G401.6 (cell line): ENCODE results near the gene ZDHHC17.
A peak's percentile ranks its signal among the peaks of the same experiment; 100 is the strongest.
"Not testable (repeated sequence)": the region's sequence is repeated elsewhere in the genome, so short reads cannot be mapped to it uniquely, and the experiment has no call there.

Source experiments
- FAIRE-seq: peaks from 2 replicates; lab custom pipeline; 2012; peaks lifted over from hg19 to GRCh38; lab: Jason Lieb, UNC

Gene ZDHHC17

DNA sequence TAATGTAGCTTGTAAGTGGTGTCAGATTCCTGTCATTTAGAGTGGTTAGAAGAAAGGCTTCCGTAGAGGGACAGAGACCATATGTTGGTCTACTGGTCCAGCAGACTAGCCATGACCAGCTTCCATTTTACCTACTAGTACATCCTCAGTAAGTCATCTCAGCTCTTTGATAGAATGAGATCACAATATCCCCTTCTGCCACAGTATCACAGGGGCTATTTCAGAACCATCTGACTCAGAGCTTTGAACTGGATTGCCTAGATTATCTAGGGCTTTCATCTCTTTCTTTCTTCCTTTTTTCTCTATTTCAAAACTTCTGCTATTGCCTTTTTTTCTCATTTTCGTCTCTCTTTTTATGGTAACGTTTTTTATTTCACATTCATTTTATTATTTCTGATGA, 4.7 kb downstream of the ZDHHC17 start:
- no peak for FAIRE-seq

DNA sequence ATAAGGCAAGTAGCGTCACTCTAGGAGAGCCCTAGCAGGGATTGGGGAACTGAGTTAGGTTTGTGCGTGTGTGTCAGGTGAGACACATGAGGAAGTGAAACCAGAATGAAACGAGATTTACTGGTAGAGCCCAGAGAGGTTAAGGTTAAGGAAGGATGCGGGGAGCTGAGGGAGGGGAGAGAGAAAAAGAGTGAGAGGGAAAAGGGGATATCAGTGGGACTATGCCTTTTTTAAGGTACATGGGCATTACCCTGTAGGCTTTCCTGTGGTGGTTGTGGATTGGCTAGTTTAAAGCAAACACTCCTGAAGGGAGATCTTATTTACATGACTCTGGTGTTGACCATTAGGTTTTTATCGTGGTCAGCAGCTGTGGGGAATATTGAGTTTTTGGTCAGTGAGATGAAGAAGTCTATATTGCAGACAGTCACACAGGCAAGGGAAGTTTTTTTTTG, 13.9 kb downstream of the ZDHHC17 start:
- no peak for FAIRE-seq

DNA sequence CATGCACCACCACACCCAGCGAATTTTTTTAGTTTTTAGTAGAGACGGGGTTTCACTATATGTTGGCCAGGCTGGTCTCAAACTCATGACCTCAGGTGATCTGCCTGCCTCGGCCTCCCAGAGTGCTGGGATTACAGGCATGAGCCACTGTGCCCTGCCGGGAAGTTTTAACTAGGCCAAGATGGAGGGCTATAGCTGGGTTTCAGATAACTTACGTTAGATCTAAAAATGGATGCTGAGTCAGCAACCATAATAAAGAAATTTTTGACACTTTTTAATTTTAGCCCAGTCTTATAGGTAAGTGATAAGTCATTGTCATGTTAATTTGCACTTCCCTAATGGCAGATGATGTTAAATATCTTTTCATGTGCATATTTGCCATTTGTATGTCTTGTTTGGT, 14.4 kb downstream of the ZDHHC17 start:
- FAIRE-seq: no peak

DNA sequence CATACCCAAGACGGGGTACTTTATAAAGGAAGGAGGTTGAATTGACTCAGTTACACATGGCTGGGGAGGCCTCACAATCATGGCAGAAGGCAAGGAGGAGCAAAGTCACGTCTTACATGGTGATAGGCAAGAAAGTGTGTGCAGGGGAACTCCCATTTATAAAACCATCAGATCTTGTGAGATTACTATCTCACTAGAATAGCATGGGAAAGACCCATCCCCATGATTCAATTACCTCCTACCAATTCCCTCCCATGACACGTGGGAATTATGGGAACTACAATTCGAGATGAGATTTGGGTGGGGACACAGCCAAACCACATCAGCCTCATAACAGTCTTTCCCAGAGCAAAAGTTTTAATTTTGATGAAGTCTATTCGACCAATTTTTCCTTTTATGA, 15.4 kb downstream of the ZDHHC17 start:
- not testable (repeated sequence) for FAIRE-seq

- FAIRE-seq: no peak
These were observed 17.4 kb downstream of the ZDHHC17 start for GRCh38 chr12:76781321-76781720.

GRCh38 chr12:76782526-76782925, 18.6 kb downstream of the ZDHHC17 start:
- FAIRE-seq: no peak

DNA sequence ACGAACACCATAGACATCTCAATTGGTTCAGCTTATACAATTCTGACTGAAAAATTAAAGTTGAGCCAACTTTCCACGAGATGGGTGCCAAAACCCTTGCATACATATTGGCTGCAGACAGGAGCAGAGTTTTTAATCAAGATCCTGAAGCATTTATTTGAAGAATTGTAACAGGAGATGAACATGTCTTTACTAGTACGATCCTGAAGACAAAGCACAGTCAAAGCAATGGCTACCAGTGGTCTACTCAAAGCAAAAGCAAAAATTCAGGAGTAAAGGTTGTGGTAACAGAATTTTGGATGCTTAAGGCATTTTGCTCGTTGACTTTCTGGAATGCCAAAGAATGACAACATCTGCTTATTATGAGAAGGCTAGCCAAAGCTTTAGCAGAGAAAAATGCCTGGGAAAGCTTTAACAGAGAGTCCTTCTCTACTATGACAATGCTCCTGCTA, 20.7 kb downstream of the ZDHHC17 start:
- FAIRE-seq: no peak

DNA sequence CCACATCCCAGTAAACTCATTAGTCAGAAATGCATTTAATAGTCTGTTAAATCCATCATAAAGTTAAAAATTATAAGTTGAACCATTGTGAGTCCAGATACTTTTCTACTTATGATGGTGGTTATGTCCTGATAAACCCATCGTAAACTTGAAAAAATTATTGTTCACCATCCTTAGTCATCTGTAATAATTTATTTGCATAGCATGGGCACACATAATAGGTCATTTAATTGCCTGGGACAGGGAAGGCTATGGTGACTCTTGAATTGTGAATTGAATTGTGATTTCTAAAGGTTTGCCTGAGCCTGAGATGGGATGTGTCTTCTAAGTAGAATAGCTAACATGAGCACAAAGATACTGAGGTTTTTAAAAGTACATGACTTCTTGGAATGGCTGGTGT, 21.5 kb downstream of the ZDHHC17 start:
- FAIRE-seq: no peak

DNA sequence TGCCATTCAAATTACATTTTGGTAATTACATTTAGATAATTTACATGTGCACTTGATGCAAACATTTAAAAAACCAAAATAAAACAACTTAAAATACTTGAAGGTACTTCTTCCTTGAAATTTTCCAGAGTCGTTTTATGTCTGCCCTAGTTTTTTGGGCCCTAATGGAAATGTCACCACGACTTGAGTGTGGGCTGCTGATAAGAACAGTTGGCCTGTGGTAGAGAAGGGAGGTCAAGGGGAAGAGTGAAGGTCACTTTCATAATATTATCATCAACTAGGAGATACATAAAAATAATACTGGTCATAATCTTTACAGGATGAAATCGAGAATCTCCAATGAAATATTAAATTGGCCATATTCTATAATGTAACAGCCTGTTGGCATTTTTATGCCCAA, 23.1 kb downstream of the ZDHHC17 start:
- no peak for FAIRE-seq

DNA sequence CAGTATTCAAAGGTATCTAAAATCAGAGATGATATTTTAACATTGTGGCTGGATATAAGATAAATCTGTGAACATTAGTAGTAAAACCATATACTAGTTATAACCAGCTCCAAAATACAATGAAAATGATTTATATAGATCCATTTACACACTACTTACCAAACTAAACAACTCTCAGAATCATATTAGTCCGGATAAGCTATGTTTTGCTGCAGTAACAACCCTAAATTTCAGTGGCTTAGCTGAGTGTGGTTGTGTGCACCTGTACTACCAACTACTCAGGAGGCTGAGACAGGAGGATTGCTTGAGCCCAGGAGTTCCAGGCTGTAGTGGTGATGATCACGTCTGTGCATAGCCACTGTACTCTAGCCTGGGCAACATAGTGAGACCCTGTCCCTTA, 23.8 kb downstream of the ZDHHC17 start:
- no peak for FAIRE-seq

DNA sequence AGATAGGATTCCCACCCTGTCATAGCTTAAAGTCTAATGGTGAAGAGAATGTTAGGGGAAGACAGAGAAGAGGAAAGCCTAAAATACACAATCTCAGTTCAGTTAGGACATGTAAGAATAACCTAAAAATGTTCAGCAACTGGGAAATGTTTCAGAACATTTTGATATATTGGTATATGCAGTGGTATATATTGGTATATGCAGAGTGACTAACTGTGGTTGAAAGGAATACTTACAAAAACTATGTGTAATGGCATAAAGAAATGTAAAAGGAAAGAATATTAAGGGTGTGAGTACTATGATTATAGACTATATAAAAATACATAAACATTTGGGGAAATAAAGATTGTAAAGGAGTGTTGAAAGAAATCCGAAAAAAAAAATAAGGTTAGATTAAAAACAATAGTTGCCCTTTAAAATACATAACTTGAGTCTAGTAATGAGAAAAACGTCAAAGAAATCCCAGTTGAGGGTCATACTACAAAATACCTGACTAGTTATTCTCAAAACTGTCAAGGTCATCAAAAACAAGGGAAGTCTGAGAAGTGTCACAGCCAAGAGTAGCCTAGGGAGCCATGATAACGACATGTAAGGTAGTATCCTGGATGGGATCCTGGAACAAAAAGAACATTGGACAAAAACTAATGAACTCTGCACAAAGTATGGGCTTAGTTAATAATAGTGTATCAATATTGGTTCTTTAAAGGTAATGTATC, 25.6 kb downstream of the ZDHHC17 start:
- peak; percentile 6 for FAIRE-seq

DNA sequence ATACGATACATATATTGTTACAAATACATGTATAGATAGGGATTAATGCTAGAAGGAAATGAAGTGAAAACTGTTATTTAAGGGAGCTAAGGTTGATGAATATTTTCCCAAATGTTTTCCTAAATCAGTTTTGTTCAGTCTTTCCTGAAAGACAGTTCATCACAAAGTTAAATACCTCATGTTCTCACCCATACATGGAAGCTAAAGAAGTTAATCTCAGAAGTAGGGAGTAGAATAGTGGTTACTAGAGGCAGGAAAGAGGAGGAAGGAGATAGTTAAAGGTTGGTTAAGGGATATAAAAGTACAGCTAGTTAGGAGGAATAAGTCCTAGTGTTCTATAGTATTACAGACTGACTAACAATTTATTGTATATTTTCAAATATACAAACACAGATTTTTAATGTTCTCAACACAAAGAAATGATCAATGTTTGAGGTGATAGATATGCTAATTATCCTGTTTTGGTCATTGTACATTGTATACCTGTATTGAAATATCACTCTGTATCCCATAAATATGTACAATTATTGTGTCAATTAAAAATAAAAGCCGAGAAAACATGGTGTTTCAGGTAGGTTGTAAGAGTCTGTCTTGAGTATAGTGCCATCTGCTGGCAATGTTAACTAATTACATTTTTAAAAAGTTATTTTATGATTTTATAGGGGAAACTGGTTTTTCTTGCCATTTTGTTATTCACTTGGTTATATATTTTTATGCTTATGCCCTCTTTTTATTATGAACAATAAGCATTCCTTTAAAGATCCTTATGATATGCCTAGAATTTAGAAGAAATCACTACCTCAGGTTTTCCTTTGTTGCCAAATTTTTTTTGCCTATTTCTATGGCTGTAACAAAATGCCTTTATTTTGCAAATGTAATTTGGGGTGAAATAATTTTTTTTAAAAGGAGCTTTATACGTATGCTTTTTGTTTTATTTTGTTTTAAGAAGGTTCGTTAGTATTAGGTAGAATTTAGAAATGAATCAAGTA, 26.9 kb downstream of the ZDHHC17 start:
- peak; percentile 99 for FAIRE-seq

DNA sequence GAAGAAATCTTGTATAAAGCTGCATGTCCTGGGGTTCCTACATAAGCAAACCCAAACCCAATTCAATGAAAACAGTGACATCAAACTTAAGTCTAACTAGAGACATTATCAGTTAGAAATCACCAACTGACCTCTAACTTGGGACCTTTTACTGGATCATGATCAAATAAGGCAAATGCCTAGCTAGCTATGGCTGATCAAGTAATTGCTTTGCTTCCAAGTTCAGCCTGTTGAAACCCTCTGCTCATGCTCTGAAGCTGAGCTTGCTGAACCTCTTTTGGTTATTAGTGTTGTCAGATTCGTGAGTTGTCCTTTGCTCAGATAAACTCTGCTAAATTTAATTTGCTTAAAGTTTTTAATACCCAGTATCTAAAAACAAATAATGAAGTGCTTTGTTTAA, 28.9 kb downstream of the ZDHHC17 start:
- no peak for FAIRE-seq

DNA sequence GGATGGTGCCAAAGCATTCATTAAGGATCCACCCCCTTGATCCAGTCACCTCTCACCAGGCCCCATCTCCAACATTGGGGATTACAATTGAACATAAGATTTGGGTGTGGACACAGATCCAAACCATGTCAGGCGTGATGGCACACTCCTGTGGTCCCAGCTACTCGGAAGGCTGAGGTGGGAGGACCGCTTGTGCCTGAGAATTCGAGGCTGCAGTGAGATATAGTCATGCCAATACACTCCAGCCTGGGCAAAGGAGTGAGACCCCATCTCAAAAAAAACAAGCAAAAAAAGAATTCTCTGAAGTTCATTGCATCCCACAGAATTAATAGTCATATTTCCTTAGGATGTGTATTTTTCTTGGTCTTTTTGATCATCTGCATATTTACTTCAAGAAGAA, 34.9 kb downstream of the ZDHHC17 start:
- no peak for FAIRE-seq

DNA sequence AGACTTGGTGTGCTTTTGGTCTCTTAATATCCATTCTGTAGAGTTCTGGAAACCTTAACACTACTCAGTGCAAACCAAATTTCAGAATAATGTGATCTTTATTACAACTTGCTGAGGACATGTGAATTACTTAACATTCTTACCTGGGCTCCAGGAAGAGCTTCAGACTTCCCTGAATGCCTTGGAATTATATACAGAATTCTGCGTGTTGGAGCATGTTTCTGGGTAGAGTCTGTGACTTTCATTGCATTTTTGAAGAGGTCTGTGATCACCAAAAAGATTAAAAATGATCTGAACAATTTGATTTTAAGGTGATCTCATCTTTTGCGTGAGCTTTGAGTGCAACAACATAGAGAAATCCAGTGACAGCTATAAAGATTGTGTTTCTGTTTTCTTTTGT, 35.4 kb downstream of the ZDHHC17 start:
- FAIRE-seq: no peak

- no peak for FAIRE-seq
These were observed 38.1 kb downstream of the ZDHHC17 start for GRCh38 chr12:76802060-76802459.

- FAIRE-seq: no peak
These were observed 40.6 kb downstream of the ZDHHC17 start for GRCh38 chr12:76804435-76804976.

DNA sequence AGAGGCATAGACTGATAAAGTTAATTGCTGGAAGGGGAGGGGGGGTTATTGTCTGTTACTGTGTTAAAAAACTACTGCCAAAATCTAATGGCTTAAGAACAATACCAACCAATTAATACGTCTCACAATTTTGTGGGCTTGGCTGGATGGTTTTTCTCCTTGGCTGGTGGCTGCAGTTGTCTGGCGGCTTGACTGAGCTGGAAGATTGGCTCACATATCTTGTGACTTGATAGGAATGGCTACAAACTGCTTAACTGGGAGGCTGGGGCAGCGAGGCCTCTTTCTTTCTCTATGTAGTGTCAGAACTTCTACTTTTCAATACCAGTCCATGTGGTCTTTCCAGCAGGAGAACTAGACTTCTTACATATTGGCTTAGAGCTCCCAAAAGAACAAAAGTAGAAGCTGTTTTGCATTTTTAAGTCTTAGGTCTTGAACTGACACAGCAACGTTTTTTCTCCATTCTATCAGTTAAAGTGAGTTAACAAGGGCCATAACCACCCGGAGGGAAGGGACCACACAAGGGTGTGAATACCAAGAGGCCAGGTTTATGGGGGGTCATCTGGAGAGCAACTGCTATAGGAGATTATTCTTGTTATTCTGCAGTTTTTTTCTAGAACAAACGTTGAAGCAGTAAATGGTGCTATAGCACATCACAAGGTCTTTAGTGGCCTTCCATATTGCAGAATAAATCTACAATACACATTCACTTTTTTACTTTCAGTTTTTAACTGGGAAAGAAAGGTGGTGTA, 46.9 kb downstream of the ZDHHC17 start:
- no peak for FAIRE-seq

GRCh38 chr12:76811976-76812375, 48.1 kb downstream of the ZDHHC17 start:
- no peak for FAIRE-seq

- FAIRE-seq: no peak
These were observed 49.4 kb downstream of the ZDHHC17 start for GRCh38 chr12:76813265-76813664.

DNA sequence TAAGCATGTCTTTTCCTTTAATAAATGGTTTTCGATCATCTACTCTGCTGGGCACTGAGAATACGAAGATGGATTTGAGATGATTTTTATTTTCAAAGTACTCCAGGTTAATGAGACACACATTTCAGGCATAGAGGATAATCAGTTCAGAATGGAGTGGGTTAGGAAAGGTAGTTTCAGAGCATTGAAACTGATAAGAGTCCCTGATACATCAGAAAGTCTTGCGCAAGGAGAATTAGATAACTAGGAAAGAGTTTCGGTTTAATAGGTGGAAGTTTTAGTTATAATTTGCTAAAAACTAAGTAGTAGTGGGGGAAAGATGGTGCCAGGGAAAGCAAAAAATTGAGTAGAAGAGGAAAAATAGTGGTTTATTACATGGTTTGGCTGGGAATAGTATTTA, 50.1 kb downstream of the ZDHHC17 start:
- no peak for FAIRE-seq

DNA sequence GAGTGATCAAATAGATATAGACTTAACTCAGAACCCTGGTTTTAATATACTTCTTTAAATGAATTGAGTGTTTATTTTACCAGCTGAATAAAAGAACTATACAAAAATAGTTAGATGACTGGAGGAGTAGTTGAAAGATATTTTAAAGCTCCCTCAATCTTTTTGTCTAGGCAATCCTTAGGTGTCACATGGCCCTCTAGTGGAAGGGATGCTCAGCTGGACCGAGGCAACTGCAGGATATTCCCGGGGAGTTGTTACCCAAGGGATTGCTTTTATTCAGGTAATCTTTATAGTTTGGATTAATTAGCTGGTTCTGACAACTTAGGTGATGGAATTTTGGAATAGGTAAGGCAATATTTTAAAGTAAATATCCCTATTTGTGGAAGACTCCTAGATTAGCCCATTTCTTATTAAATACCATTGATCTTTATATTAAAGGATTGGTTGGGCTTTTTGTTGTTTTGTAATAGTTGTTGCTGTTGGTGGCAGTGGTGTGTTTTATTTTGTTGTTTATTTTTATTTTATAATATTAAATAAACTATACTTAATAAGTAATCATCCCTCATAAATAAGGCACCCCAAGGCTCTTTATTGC, 57.1 kb downstream of the ZDHHC17 start:
- peak; percentile 89 for FAIRE-seq
